Stimulated activated naive CD8-positive, alpha-beta T cell treated with anti-CD3 and anti-CD28 coated beads, Interleukin-15, Interleukin-2, amounts not matched to agents 100 U/mL and 50 U/mL, for 24 hours (primary cell): ENCODE measurements around the gene CYP2R1.
A peak's percentile ranks its signal among the peaks of the same experiment; 100 is the strongest.
"Not testable (repeated sequence)": the region's sequence is repeated elsewhere in the genome, so short reads cannot be mapped to it uniquely, and the experiment has no call there.

Experiments
- ATAC-seq: fragments of 150-1000 bp; cut with Tn5 transposase; one replicate; pipeline ENCODE4 v1.10.0; 2021
- DNase-seq: peaks from one replicate; pipeline ENCODE4 v3.0.0; 2021

CYP2R1 gene

GRCh38 chr11:14891143-14892035, 642 bp downstream of the CYP2R1 start:
- peak; percentile 81 for ATAC-seq
- DNase-seq, result peak; percentile 88

GRCh38 chr11:14886513-14886912, 5.5 kb downstream of the CYP2R1 start:
- DNase-seq, result no peak
- ATAC-seq, result no peak

GRCh38 chr11:14884667-14885273, 7.3 kb downstream of the CYP2R1 start:
- DNase-seq (no peak), ATAC-seq (no peak)

- ATAC-seq, DNase-seq: not testable (repeated sequence)
Measured at GRCh38 chr11:14883683-14884082, 8.3 kb downstream of the CYP2R1 start.

GRCh38 chr11:14882196-14882595, 9.8 kb downstream of the CYP2R1 start:
- ATAC-seq (no peak), DNase-seq (no peak)

- no peak for DNase-seq
- no peak for ATAC-seq
Measured at GRCh38 chr11:14881576-14882193, 10.3 kb downstream of the CYP2R1 start.

- no peak for DNase-seq
- ATAC-seq, result no peak
Measured at GRCh38 chr11:14875163-14875562, 16.9 kb downstream of the CYP2R1 start.

GRCh38 chr11:14873632-14874031, 18.4 kb downstream of the CYP2R1 start:
- ATAC-seq, result no peak
- DNase-seq, result no peak

- DNase-seq (no peak), ATAC-seq (no peak)
Measured at GRCh38 chr11:14872032-14872431, 20.0 kb downstream of the CYP2R1 start.

- ATAC-seq, DNase-seq: not testable (repeated sequence)
Measured at GRCh38 chr11:14863775-14864174, 28.3 kb downstream of the CYP2R1 start.

GRCh38 chr11:14861680-14862079, 30.4 kb downstream of the CYP2R1 start:
- DNase-seq (no peak), ATAC-seq (no peak)

- DNase-seq (no peak), ATAC-seq (no peak)
Measured at GRCh38 chr11:14860511-14860910, 31.5 kb downstream of the CYP2R1 start.

- DNase-seq (no peak), ATAC-seq (peak; percentile 46)
Measured at GRCh38 chr11:14858404-14858803, 33.6 kb downstream of the CYP2R1 start.

GRCh38 chr11:14857621-14858020, 34.4 kb downstream of the CYP2R1 start:
- no peak for DNase-seq
- no peak for ATAC-seq

GRCh38 chr11:14855890-14856289, 36.1 kb downstream of the CYP2R1 start:
- no peak for DNase-seq
- ATAC-seq, result no peak

GRCh38 chr11:14854057-14854456, 38.0 kb downstream of the CYP2R1 start:
- no peak for ATAC-seq

GRCh38 chr11:14852571-14853177, 39.4 kb downstream of the CYP2R1 start:
- no peak for ATAC-seq
- DNase-seq, result no peak

More at GRCh38 chr11:14854057-14854456, 38.0 kb downstream of the CYP2R1 start:
- no peak for DNase-seq

- ATAC-seq, result no peak
- no peak for DNase-seq
Measured at GRCh38 chr11:14842002-14842401, 50.0 kb downstream of the CYP2R1 start.

- ATAC-seq (no peak), DNase-seq (no peak)
Measured at GRCh38 chr11:14835496-14836492, 56.2 kb downstream of the CYP2R1 start.
